Activated CD4-positive, alpha-beta T cell treated with anti-CD3 and anti-CD28 coated beads, Interleukin-2, Interleukin-4, amounts not matched to agents 100 ng/mL and 50 ng/mL, durations not matched to agents 16 hours and 8 hours (primary cell): Measurements from ENCODE around the gene MEX3C.

Experiments
- DNase-seq: peaks from one replicate; pipeline ENCODE4 v3.0.0-alpha.2; 2020; ENCODE audit warnings: low spot score

MEX3C gene

GRCh38 chr18:51191128-51191717 lies 6.3 kb downstream of the MEX3C start:
- no peak for DNase-seq

DNA sequence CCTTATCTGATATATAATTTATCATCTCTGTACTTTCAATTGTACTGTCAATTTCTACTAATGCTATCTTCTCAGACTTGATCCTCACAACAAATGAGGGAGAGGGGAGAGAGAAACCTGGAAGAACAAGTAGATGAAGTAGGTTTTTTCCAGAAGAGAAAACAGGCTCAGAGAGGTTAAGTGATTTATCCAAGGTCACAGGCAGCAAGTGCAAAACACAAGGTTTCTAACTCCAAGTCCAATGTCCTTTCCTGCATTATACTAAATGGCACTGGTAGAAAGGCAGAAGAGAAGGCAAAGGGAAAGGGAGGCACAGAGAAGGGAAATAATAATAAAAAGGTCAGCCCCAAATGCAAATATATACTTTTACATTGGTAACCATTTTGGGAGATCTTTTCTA lies 7.5 kb downstream of the MEX3C start:
- no peak for DNase-seq

- DNase-seq = no peak
Measured at GRCh38 chr18:51188024-51188701, 9.3 kb downstream of the MEX3C start.

GRCh38 chr18:51185075-51185474 lies 12.4 kb downstream of the MEX3C start:
- DNase-seq = no peak

DNA sequence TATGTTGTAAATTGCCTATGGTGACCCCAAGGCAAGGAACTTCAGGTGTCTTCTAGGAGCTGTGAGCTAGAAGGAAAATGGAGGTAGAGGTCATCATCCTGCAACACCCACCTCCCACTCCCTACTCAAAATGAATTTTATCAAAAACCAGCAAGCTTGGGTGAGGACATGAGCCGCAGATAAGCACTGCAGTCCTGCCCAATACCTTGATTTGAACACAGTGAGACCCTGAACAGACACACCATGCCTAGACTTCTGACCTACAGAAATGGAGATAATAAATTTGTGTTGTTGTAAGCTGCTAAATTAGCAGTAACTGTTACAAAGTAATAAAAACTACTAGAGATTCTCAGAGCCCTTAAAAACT lies 13.4 kb downstream of the MEX3C start:
- no peak for DNase-seq

DNA sequence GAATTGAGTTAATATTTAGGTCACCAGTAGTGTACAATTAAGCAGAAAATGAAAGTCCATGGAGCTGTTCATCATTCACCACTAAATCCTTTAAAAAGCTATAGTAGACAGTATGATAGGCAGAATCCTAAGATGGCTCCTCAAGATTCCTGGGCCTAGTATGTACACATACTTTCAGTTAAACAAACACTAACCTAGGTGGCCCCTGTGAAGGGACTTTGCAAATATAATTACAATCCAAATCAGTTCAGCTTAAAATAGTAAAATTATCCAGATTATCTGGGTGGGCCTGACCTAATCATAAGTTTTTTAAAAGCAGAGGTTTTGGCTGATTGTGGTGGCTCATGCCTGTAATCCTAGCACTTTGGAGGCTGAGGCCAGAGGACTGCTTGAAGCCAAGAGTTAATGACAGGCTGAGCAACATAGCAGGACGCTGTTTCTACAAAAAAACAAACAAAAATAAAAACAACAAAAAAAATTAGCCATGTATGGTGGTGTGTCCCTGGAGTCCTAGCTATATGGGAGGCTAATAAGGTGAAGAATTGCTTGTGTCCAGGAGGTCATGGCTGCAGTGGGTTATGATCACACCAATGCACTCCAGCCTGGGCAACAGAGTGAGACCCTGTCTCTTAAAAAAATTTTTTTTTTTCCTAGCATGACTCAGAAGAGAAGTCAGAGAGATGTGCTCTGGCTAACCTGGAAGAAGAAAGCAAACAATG lies 13.9 kb downstream of the MEX3C start:
- no peak for DNase-seq

DNA sequence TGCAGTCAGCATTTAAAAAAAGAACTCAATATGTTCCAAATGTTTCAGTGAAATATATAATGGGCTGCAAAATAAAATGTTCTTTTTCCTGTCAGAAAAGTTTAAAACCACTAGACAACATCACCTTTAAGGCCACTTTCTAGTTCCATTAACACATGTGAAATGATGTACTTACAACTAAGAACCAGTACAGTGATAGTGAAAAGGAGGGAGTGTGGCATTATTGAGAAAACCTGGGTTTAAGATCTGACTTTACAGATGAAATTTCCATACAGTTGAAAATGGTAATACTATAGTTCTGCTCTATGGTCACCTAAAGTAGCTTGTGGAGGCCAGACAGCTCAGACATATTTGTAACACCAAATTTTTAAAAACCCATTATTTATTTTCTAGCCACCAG lies 14.7 kb downstream of the MEX3C start:
- no peak for DNase-seq

DNA sequence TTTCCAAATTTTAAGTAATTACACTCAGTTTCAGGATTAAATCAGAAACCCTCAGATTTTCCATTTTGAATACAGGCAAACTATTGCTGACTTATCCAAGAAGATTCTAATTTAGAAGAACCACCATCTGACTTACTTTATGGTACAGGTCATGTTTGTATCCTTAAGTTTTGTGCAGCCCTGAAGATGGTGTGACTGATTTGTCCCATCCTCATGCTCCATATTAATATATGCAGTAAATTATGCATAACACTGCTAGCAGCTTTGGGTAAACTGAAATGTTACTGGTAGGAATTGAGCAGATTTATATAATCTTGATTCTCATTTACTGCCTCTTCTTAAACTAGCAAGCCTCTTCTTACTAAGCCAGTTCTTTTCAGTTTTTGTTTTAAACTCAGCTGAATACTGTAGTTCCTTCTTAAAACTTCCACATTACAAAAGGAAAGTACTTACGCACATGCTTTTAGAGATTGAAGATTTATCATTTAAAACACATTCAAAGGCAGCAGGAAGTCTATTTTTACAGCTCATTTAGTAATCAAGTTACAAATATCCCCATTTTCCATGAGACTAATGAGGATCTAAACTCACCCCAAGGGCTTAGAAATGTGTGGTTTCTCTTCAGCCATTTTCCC lies 25.7 kb downstream of the MEX3C start:
- no peak for DNase-seq

DNA sequence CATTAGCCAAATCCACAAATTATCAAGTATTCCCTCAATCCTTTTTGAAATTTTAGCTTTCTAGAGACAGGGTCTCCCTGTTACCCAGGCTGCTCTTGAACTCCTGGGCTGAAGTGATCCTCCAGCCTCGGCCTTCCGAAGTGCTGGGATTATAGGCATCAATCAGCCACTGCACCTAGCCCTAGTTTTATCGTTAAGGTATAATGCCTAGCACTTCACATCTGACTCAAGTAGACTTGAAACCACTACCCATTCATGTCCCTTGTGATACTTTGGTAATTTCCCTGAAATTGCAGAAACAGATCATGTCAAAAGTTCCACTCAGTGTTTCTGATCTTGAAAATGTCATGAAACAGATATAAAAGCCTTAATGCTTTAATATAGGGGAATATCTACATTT lies 26.3 kb downstream of the MEX3C start:
- DNase-seq = peak; percentile 61

DNA sequence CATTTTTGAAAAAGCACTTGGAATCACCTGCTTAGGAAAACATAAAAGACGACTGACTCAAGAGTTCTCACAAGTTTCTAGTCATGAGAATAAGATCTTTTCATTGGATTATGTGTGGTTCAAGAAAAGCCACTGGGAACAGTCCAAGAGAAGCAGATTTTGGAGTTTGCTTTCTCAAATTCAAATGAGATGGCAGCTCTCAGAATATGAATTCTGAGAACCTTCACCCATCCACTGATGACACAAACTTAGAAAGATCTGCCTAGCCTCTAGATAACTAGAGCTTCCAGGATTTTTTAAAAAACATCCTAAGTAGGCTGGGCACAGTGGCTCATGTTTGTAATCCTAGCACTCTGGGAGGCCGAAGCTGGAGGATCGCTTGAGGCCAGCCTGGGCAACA lies 26.8 kb downstream of the MEX3C start:
- no peak for DNase-seq

- DNase-seq = no peak
Measured at GRCh38 chr18:51169731-51170130, 27.8 kb downstream of the MEX3C start.

DNA sequence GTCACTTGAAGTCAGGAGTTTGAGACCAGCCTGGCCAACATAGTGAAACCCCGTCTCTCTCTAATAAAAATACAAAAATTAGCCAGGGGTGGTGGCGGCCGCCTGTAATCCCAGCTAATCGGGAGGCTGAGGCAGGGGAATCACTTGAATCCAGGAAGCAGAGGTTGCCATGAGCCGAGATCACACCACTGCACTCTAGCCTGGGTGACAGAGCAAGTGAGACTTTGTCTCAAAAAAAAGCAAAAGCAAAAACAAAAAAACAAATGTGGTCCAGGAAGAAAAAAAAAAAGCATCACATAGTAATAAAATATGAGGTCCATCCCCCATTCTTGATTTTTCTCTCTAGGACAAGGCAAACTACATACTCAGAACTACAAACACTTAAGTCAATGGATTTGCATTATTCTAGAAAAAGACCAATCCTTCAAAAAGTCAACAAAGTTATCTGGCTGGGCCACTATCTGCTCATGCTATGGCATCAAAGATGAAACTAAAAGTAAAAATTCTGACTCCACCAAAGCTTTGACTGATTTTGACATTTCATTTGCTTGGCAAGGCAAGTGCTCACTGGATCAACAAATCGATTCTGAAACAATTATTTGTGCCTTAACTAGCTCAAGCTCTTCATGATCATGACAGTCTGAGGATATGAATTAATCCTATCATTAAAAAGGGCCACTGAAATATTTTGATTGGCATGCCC lies 28.4 kb downstream of the MEX3C start:
- no peak for DNase-seq

DNA sequence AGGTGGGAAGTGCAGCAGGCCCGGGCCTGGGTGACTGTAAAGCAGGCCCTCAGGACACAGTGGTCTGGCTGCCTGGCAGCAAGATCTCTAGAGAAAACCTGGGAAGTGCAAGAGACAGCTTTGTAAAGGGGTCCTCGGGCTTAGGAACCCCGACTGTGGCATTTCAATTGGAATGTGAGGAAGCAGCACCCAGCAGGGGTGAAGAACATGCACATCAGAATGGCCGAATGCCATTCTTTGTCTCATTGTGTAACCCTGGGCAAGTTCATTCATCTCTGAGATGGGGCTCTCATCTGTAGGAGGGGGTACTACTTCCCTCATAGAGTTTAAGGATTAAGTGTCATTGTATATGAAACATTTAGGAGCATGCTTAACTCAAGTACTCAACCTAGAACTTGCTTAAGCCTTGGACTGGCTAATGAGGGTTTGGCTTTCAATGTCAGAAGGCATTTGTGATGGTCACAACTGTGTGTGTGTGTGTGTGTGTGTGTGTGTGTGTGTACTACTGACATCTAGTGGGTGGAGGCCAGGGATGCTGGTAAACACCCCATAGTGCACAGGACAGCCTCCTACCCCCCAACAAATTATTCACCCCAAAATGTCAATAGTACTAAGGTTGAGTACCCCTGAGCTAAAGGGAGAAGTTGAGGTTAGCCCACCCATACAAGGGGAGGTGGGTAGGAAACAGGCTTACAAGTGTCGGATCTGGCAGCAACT lies 29.3 kb downstream of the MEX3C start:
- no peak for DNase-seq

GRCh38 chr18:51165296-51165695 lies 32.2 kb downstream of the MEX3C start:
- no peak for DNase-seq

- no peak for DNase-seq
Measured at GRCh38 chr18:51164761-51165281, 32.7 kb downstream of the MEX3C start.

DNA sequence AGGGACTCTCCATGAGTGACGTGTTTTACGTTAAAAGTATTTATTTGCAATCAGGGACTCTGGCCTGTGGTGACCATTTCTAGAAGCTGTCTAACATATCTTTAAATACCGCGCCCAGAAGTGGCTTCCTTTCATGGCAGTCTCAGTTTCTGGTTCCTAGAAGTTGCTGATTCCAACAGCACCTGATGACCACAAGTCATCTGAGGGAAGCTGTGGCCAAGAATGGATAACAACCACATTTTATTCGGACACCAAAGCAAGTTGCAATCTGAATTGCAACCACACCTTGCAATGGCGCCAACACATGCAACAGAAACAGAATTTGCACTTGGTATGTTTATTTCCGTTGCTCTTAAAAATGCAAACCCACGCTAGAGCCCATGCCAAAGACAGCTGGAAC lies 33.1 kb downstream of the MEX3C start:
- DNase-seq = no peak

DNA sequence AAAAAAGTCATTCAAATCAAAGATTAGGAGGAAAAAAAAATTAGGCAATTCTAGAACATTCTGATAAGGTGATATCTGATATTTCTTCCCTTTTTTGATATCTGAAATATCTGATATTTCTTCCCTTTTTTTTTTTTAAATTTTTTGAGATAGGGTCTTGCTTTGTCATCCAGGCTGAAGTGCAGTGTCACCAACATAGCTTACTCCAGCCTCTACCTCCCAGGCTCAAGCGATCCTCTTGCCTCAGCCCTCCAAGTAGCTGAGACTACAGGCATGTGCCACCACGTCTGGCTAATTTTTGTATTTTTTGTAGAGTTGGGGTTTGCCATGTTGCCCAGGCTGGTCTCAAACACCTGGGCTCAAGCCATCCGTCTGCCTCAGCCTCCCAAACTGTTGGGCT lies 33.9 kb downstream of the MEX3C start:
- no peak for DNase-seq

GRCh38 chr18:51162617-51163016 lies 34.9 kb downstream of the MEX3C start:
- DNase-seq = no peak

- DNase-seq = no peak
Measured at GRCh38 chr18:51160646-51161045, 36.8 kb downstream of the MEX3C start.

DNA sequence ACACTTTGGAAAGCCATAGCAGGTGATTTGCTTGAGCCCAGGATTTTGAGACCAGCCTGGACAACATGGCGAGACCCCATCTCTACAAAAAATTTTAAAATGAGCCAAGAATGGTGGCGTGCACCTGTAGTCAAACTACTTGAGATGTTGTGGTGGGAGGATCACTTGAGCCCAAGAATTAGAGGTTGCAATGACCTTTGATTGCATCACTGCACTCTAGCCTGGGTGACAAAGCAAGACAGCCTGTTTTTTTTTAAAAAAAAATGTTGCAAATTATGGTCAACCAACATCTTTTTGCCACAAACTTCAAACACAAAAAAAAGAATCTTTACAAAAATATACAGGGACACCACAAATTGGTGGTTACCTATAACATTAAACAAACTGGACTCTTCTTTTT lies 40.3 kb downstream of the MEX3C start:
- DNase-seq = no peak

GRCh38 chr18:51154431-51155063 lies 42.9 kb downstream of the MEX3C start:
- no peak for DNase-seq
